ENCODE data around the gene ASIC1.

DNA sequence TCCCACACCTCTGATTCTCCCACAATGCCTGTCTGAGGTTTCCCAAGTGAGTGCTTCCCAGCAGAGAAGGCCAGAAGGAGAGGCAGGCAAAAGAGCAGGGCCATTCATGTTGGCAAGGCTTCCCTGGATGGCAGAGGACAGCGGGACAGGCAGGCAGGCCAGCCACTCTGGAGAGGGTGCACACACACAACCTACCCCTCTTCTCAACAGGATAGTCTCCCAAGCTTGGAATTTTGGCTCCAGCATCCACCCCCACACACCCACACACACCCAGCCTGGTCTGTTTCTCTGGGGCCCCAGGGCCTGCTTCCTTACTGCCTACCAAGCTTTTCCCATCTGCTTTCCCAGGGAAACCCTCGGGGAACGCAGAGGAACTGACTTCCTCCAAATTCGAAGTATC lies 16.7 kb upstream of the ASIC1 start:
- TF ChIP-seq FOXA1 (IDR thresholded peaks at IDR 0.05) (no peak), SP1 (IDR thresholded peaks at IDR 0.05) (no peak), TARDBP (IDR thresholded peaks at IDR 0.05) (no peak)
